Measurements from ENCODE around the gene HDGF.

Gene HDGF

DNA sequence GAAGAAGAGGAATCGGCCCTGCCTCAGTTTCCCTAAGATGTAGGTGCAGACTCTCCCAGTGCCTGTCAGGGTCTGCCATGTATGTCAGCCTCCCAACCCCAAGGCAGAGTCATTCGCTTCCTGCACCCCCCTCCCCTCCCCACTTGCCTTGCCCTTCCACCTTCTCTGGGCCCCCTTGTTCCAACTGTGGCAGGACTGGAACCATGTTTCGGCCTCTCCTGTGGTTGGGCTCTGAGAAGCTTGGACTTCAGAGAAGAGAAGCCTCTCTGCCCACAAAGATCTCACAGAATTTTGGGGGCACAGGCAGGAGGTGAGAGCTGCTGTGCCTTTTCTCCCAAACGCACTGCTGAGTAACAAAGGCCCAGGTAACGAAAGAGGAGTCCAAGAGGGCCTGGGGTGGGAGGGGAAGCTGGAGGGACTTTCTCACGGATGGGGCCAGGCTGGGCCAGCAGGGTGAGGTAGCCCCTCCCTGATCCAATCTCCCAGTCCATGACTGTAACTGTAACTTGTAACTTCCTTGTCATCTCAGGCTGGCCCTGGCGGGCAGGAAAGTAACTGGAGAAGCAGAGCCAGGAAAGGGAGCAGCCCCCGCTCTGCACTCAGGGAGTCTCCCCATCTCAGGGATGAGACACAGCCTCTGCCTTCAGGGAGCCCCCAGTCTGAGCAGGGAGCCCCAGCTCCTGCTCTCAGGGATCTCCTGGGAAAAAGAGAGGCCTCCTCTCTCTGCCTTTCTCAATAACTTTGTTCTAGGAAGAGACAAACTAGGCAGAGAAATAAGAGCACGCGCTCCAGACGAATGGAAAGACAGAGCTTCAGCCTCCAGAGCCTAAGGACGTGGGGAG is 57.4 kb downstream of the HDGF start:
- DNase-seq, result no peak

GRCh38 chr1:156692925-156693847 is 58.3 kb downstream of the HDGF start:
- DNase-seq, result no peak

DNA sequence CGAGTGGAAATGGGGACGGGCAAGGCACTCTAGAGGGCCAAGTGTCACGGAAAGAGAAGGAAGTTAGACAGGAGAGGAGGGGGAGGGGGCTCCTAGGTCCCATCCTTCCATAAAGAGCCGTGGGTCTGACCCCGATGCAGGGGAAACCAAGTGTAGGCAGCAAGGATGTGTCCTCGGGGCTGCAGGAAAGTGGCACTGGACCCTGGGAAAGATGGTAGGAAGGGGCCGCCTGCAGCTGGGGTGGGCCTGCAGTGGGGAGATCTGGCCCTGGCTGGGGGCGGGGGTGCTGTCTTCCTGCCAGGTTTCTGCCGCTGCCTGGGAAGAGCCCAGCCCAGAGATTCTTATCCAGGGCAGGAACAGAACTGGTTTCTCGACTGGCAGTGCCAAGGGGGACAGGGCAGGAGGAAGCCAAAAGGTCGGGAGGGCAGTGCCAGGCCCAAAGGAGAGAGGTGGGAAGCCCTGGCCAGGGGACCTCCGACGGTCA is 59.0 kb downstream of the HDGF start:
- DNase-seq, result no peak
